Activated CD8-positive, alpha-beta T cell treated with anti-CD3 and anti-CD28 coated beads for 36 hours (primary cell): Measurements from ENCODE around the gene NPFFR2. TPM values are rescaled to one million over a fixed set of nuclear protein-coding genes. Genes with fewer than 3 reads are reported as not detected.
"Not testable (repeated sequence)": the region's sequence is repeated elsewhere in the genome, so short reads cannot be mapped to it uniquely, and the experiment has no call there.

Experiments used
- ATAC-seq: fragments of 200-7000 bp; cut with Tn5 transposase; one replicate; pipeline ENCODE4 v1.10.0; 2021; ENCODE audit warnings: mild to moderate bottlenecking, moderate library complexity
- CTCF ChIA-PET: fragments of 350-600 bp; sonication (Branson Sonifier 250); formaldehyde crosslinking; loops from one replicate; lab custom pipeline; 2021; ENCODE audit warnings: antibody characterized with exemption; lab: Charles Lee
- POLR2A ChIA-PET: fragments of 350-600 bp; sonication (Branson Sonifier 250); formaldehyde crosslinking; loops from one replicate; lab custom pipeline; 2021; ENCODE audit warnings: antibody characterized with exemption; lab: Charles Lee
- DNase-seq: peaks from one replicate; pipeline ENCODE4 v3.0.0-alpha.2; 2020
- H3K27ac Mint-ChIP-seq: one replicate; pipeline ENCODE4 v1.8.0; 2021; ENCODE audit warnings: mild to moderate bottlenecking, mixed read lengths
- H3K27me3 Mint-ChIP-seq: one replicate; pipeline ENCODE4 v1.8.0; 2021; ENCODE audit warnings: mixed read lengths
- H3K36me3 Mint-ChIP-seq: one replicate; pipeline ENCODE4 v1.8.0; 2021; ENCODE audit warnings: low read depth, mixed read lengths
- H3K4me1 Mint-ChIP-seq: one replicate; pipeline ENCODE4 v1.8.0; 2021; ENCODE audit warnings: low read depth, mixed read lengths
- H3K4me3 Mint-ChIP-seq: one replicate; pipeline ENCODE4 v1.8.0; 2021; ENCODE audit warnings: mild to moderate bottlenecking, moderate library complexity, mixed read lengths
- H3K9me3 Mint-ChIP-seq: one replicate; pipeline ENCODE4 v1.8.0; 2021; ENCODE audit warnings: mixed read lengths
- intact Hi-C: fragments of 100-400 bp; cut with micrococcal nuclease; formaldehyde crosslinking; loops from one replicate; pipeline ENCODE4 v1.10.0; 2022
- total RNA-seq, 2 experiments: library from RNA; stranded (reverse); gene quantifications; one replicate each; pipeline ENCODE4 v1.2.3, GENCODE V29; 2021
- TF ChIP-seq, protein P1 (sequence below): fragments of 200-600 bp; IDR thresholded peaks from one replicate; pipeline ENCODE4 v1.8.0; 2022; ENCODE audit warnings: antibody characterized with exemption, mild to moderate bottlenecking

The NPFFR2 gene
- total RNA-seq, 2 experiments from 2014 or later, result not detected

DNA sequence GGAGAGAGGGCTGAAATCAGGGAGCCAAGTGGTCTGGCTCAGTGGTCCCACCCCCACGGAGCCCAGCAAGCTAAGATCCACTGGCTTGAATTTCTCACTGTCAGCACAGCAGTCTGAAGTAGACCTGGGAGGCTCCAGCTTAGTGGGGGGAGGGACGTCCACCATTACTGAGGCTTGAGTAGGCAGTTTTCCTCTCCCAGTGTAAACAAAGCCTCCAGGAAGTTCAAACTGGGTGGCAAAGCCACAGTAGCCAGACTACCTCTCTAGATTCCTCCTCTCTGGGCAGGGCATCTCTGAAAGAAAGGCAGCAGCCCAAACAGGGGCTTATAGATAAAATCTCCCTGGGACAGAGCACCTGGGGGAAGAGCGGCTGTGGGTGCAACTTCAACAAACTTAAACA lies 88.1 kb downstream of the NPFFR2 start:
- Mint-ChIP-seq H3K4me1 (no peaks in the 10 kb centered on the region), H3K36me3 (no peaks in the 10 kb centered on the region), H3K27ac (no peak overlapping the region), H3K27me3 (peaks cover 2% of the 10 kb centered on the region), H3K4me3 (no peak overlapping the region), H3K9me3 (no peaks in the 10 kb centered on the region)
- no peak for DNase-seq
- ATAC-seq, result no peak
- CTCF ChIA-PET, result no interaction called here
- POLR2A ChIA-PET, result no interaction called here
- intact Hi-C loops, result no loop called here
- TF ChIP-seq, protein P1, sequence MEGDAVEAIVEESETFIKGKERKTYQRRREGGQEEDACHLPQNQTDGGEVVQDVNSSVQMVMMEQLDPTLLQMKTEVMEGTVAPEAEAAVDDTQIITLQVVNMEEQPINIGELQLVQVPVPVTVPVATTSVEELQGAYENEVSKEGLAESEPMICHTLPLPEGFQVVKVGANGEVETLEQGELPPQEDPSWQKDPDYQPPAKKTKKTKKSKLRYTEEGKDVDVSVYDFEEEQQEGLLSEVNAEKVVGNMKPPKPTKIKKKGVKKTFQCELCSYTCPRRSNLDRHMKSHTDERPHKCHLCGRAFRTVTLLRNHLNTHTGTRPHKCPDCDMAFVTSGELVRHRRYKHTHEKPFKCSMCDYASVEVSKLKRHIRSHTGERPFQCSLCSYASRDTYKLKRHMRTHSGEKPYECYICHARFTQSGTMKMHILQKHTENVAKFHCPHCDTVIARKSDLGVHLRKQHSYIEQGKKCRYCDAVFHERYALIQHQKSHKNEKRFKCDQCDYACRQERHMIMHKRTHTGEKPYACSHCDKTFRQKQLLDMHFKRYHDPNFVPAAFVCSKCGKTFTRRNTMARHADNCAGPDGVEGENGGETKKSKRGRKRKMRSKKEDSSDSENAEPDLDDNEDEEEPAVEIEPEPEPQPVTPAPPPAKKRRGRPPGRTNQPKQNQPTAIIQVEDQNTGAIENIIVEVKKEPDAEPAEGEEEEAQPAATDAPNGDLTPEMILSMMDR, result no peak

DNA sequence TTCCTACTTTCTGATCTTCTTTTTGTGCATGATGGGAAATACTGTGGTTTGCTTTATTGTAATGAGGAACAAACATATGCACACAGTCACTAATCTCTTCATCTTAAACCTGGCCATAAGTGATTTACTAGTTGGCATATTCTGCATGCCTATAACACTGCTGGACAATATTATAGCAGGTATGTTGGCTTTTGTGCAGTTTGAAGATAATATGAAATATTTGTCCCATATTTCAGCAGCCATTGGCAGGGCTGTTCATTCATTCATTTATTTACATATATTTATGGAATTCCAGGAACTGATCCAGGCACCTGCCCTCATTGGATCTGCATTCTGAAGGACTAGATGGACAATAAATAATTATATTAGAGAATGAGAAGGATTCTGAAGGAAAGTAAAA lies 96.9 kb downstream of the NPFFR2 start:
- intact Hi-C loops, result no loop called here
- CTCF ChIA-PET, result no interaction called here
- Mint-ChIP-seq H3K4me3 (no peak overlapping the region), H3K4me1 (no peaks in the 10 kb centered on the region), H3K27me3 (no peaks in the 10 kb centered on the region), H3K9me3 (no peaks in the 10 kb centered on the region), H3K36me3 (no peaks in the 10 kb centered on the region), H3K27ac (no peak overlapping the region)
- DNase-seq (no peak), ATAC-seq (no peak)
- POLR2A ChIA-PET, result no interaction called here
- TF ChIP-seq, protein P1, result no peak

- Mint-ChIP-seq H3K9me3 (peaks cover 2% of the 10 kb centered on the region), H3K36me3 (no peaks in the 10 kb centered on the region)
- ATAC-seq, result no peak
Measured at GRCh38 chr4:72136429-72136828, 104.6 kb downstream of the NPFFR2 start.

GRCh38 chr4:72139997-72140396 lies 108.2 kb downstream of the NPFFR2 start:
- H3K9me3 Mint-ChIP-seq, DNase-seq, POLR2A ChIA-PET, ATAC-seq, H3K36me3 Mint-ChIP-seq, H3K27ac Mint-ChIP-seq, H3K4me3 Mint-ChIP-seq, CTCF ChIA-PET, H3K27me3 Mint-ChIP-seq, intact Hi-C loops, H3K4me1 Mint-ChIP-seq: not testable (repeated sequence)

More at GRCh38 chr4:72136429-72136828, 104.6 kb downstream of the NPFFR2 start:
- intact Hi-C loops, result no loop called here
- Mint-ChIP-seq H3K27ac (no peak overlapping the region), H3K4me1 (no peaks in the 10 kb centered on the region), H3K27me3 (no peaks in the 10 kb centered on the region), H3K4me3 (no peak overlapping the region)
- no peak for DNase-seq
- TF ChIP-seq, protein P1, result no peak
- CTCF ChIA-PET, result no interaction called here
- POLR2A ChIA-PET, result no interaction called here

- Mint-ChIP-seq H3K27ac (no peak overlapping the region), H3K36me3 (no peaks in the 10 kb centered on the region), H3K4me3 (no peak overlapping the region), H3K9me3 (peaks cover 2% of the 10 kb centered on the region), H3K27me3 (no peaks in the 10 kb centered on the region), H3K4me1 (no peaks in the 10 kb centered on the region)
- ChIA-PET POLR2A (no interaction called here), CTCF (interaction anchor here (0.7 kb wide), 1 partner anchor 772 kb away, joined by 3 read pairs; no protein-coding TSS in a partner anchor)
- intact Hi-C loops, result no loop called here
- DNase-seq (no peak), ATAC-seq (no peak)
- TF ChIP-seq, protein P1, result no peak
Measured at GRCh38 chr4:72144241-72144640, 112.4 kb downstream of the NPFFR2 start.

GRCh38 chr4:72152731-72153130 lies 120.9 kb downstream of the NPFFR2 start:
- ATAC-seq (no peak), DNase-seq (no peak)
- no peak overlapping the region for H3K4me3 Mint-ChIP-seq
- H3K27me3 Mint-ChIP-seq, result peaks cover 4% of the 10 kb centered on the region
- ChIA-PET CTCF (no interaction called here), POLR2A (no interaction called here)
- TF ChIP-seq, protein P1, result no peak
- H3K9me3 Mint-ChIP-seq, result peaks cover 2% of the 10 kb centered on the region
- intact Hi-C loops, result no loop called here
- H3K36me3 Mint-ChIP-seq, result no peaks in the 10 kb centered on the region
- H3K27ac Mint-ChIP-seq, result no peak overlapping the region
- no peaks in the 10 kb centered on the region for H3K4me1 Mint-ChIP-seq

GRCh38 chr4:72153634-72154033 lies 121.8 kb downstream of the NPFFR2 start:
- H3K27ac Mint-ChIP-seq, H3K9me3 Mint-ChIP-seq, H3K4me1 Mint-ChIP-seq, POLR2A ChIA-PET, H3K4me3 Mint-ChIP-seq, H3K27me3 Mint-ChIP-seq, intact Hi-C loops, H3K36me3 Mint-ChIP-seq, CTCF ChIA-PET, DNase-seq, ATAC-seq: not testable (repeated sequence)

- H3K9me3 Mint-ChIP-seq, H3K36me3 Mint-ChIP-seq: not testable (repeated sequence)
Measured at GRCh38 chr4:72169285-72169684, 137.5 kb downstream of the NPFFR2 start.

More at GRCh38 chr4:72169285-72169684, 137.5 kb downstream of the NPFFR2 start:
- POLR2A ChIA-PET, H3K4me1 Mint-ChIP-seq, H3K27me3 Mint-ChIP-seq, H3K27ac Mint-ChIP-seq, H3K4me3 Mint-ChIP-seq, ATAC-seq, intact Hi-C loops, CTCF ChIA-PET, DNase-seq: not testable (repeated sequence)
